ENCODE data around the gene EIPR1. TPM values are rescaled to one million over a fixed set of nuclear protein-coding genes. Genes with fewer than 3 reads are reported as not detected.

The EIPR1 gene
- total RNA-seq, 1 donor from 2014 or later, result 27.9 TPM

- Mint-ChIP-seq H3K36me3 (peaks cover 44% of the 10 kb centered on the region), H3K4me3 (no peak overlapping the region), H3K27me3 (ENCODE audit: low read depth) (no peaks in the 10 kb centered on the region), H3K4me1 (no peaks in the 10 kb centered on the region), H3K9me3 (peaks cover 63% of the 10 kb centered on the region), H3K27ac (no peak overlapping the region)
- DNase-seq (ENCODE audit: low spot score in 2 of 2, unreplicated experiment in 2 of 2), result no peak
- TF ChIP-seq CTCF (IDR thresholded peaks at IDR 0.05; ENCODE audit: unreplicated experiment), result no peak
These were observed 154.3 kb downstream of the EIPR1 start for GRCh38 chr2:3223080-3223923.

- Mint-ChIP-seq H3K4me1 (no peaks in the 10 kb centered on the region), H3K27me3 (ENCODE audit: low read depth) (no peaks in the 10 kb centered on the region), H3K9me3 (peaks cover 57% of the 10 kb centered on the region), H3K36me3 (peaks cover 39% of the 10 kb centered on the region), H3K4me3 (no peak overlapping the region), H3K27ac (no peak overlapping the region)
- TF ChIP-seq CTCF (IDR thresholded peaks at IDR 0.05; ENCODE audit: unreplicated experiment), result no peak
- no peak for DNase-seq (ENCODE audit: low spot score in 2 of 2, unreplicated experiment in 2 of 2)
These were observed 155.0 kb downstream of the EIPR1 start for GRCh38 chr2:3222636-3223035.

- peaks cover 26% of the 10 kb centered on the region for H3K36me3 Mint-ChIP-seq
- DNase-seq (ENCODE audit: low spot score in 2 of 2, unreplicated experiment in 2 of 2), result no peak
- no peaks in the 10 kb centered on the region for H3K27me3 Mint-ChIP-seq (ENCODE audit: low read depth)
- no peak for TF ChIP-seq CTCF (IDR thresholded peaks at IDR 0.05; ENCODE audit: unreplicated experiment)
- no peak overlapping the region for H3K4me3 Mint-ChIP-seq
- peaks cover 32% of the 10 kb centered on the region for H3K9me3 Mint-ChIP-seq
- H3K4me1 Mint-ChIP-seq, result no peaks in the 10 kb centered on the region
- H3K27ac Mint-ChIP-seq, result no peak overlapping the region
These were observed 158.1 kb downstream of the EIPR1 start for GRCh38 chr2:3219536-3219935.

- Mint-ChIP-seq H3K9me3 (peaks cover 20% of the 10 kb centered on the region), H3K4me3 (no peak overlapping the region), H3K36me3 (peaks cover 17% of the 10 kb centered on the region), H3K4me1 (no peaks in the 10 kb centered on the region), H3K27ac (no peak overlapping the region), H3K27me3 (ENCODE audit: low read depth) (no peaks in the 10 kb centered on the region)
- DNase-seq (ENCODE audit: low spot score in 2 of 2, unreplicated experiment in 2 of 2), result no peak
- no peak for TF ChIP-seq CTCF (IDR thresholded peaks at IDR 0.05; ENCODE audit: unreplicated experiment)
These were observed 160.0 kb downstream of the EIPR1 start for GRCh38 chr2:3217646-3218045.

GRCh38 chr2:3216841-3217495, 160.7 kb downstream of the EIPR1 start:
- H3K4me1 Mint-ChIP-seq, result no peaks in the 10 kb centered on the region
- H3K4me3 Mint-ChIP-seq, result no peak overlapping the region
- peaks cover 13% of the 10 kb centered on the region for H3K36me3 Mint-ChIP-seq
- no peak for TF ChIP-seq CTCF (IDR thresholded peaks at IDR 0.05; ENCODE audit: unreplicated experiment)
- no peak overlapping the region for H3K27ac Mint-ChIP-seq
- H3K27me3 Mint-ChIP-seq (ENCODE audit: low read depth), result no peaks in the 10 kb centered on the region
- peaks cover 14% of the 10 kb centered on the region for H3K9me3 Mint-ChIP-seq
- DNase-seq (ENCODE audit: low spot score in 2 of 2, unreplicated experiment in 2 of 2), result no peak

Data from mesothelial cell of epicardium (in vitro differentiated cells).